Vagina (tissue), 2 donors: ENCODE measurements around the gene SH3BP5. TPM values are rescaled to one million over a fixed set of nuclear protein-coding genes. Genes with fewer than 3 reads are reported as not detected.

Source experiments
- DNase-seq, 2 donors: peaks; one replicate each; pipeline ENCODE4 v3.0.0-alpha.2; 2017; ENCODE audit errors: extremely low spot score in 2 of 2
- H3K27ac ChIP-seq: fragments of 200-600 bp; sonication (generic); one replicate; pipeline ENCODE4 v1.5.1; 2019
- H3K27me3 ChIP-seq: fragments of 200-600 bp; sonication (generic); one replicate; pipeline ENCODE4 v1.5.1; 2019
- H3K36me3 ChIP-seq, 2 donors: fragments of 200-600 bp; sonication (generic); one replicate each; pipeline ENCODE4 v1.5.1; 2017 to 2019
- H3K4me1 ChIP-seq: fragments of 200-600 bp; sonication (generic); one replicate; pipeline ENCODE4 v1.5.1; 2019
- H3K4me3 ChIP-seq, 2 donors: fragments of 200-600 bp; sonication (generic); 1 replicate in 1 of 2; 2 replicates in 1 of 2; pipeline ENCODE4 v1.5.1; 2016 to 2019
- H3K9me3 ChIP-seq: fragments of 200-600 bp; sonication (generic); one replicate; pipeline ENCODE4 v1.5.1; 2019
- POLR2A ChIP-seq, 2 donors: fragments of 450-650 bp; IDR thresholded peaks; one replicate each; pipeline ENCODE4 v1.6.1; 2017; ENCODE audit warnings: antibody characterized with exemption in 2 of 2, mild to moderate bottlenecking in 2 of 2, moderate library complexity in 2 of 2
- POLR2AphosphoS5 ChIP-seq, 2 donors: sonication (generic); formaldehyde crosslinking; IDR thresholded peaks; one replicate each; pipeline ENCODE4 v1.9.0; 2017; ENCODE audit warnings: antibody characterized with exemption in 2 of 2, mild to moderate bottlenecking in 2 of 2, low read depth in 1 of 2; ENCODE audit not compliant: insufficient read depth in 1 of 2
- intact Hi-C: fragments of 100-400 bp; cut with DNase I; formaldehyde crosslinking; loops from one replicate; pipeline ENCODE4 v1.15.1; 2023
- total RNA-seq: library from RNA; depleted of rRNA; stranded (reverse); fragments of >200 nt; gene quantifications from one replicate; pipeline ENCODE4 v1.2.3, GENCODE V29; 2016
- TF ChIP-seq, protein P1 (sequence below), 3 experiments: fragments of 450-650 bp in 2 of 3; fragments of 200-600 bp in 1 of 3; sonication (generic) in 1 of 3; IDR thresholded peaks; one replicate each; pipeline ENCODE4 v1.5.1; 2017 to 2019; ENCODE audit warnings: antibody characterized with exemption in 3 of 3, mild to moderate bottlenecking in 2 of 3, moderate library complexity in 2 of 3

The SH3BP5 gene
- total RNA-seq, 1 donor from 2014 or later = 78.6 TPM

GRCh38 chr3:15277861-15278500 is 54.4 kb downstream of the SH3BP5 start:
- peaks cover 16% of the 10 kb centered on the region for H3K4me1 ChIP-seq
- no peaks in the 10 kb centered on the region for H3K9me3 ChIP-seq
- no peak overlapping the region for H3K27ac ChIP-seq
- no peak for DNase-seq
- H3K36me3 ChIP-seq = no peaks in the 10 kb centered on the region
- no peak overlapping the region for H3K4me3 ChIP-seq
- H3K27me3 ChIP-seq = no peaks in the 10 kb centered on the region
- TF ChIP-seq, protein P1, sequence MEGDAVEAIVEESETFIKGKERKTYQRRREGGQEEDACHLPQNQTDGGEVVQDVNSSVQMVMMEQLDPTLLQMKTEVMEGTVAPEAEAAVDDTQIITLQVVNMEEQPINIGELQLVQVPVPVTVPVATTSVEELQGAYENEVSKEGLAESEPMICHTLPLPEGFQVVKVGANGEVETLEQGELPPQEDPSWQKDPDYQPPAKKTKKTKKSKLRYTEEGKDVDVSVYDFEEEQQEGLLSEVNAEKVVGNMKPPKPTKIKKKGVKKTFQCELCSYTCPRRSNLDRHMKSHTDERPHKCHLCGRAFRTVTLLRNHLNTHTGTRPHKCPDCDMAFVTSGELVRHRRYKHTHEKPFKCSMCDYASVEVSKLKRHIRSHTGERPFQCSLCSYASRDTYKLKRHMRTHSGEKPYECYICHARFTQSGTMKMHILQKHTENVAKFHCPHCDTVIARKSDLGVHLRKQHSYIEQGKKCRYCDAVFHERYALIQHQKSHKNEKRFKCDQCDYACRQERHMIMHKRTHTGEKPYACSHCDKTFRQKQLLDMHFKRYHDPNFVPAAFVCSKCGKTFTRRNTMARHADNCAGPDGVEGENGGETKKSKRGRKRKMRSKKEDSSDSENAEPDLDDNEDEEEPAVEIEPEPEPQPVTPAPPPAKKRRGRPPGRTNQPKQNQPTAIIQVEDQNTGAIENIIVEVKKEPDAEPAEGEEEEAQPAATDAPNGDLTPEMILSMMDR (IDR thresholded peaks at IDR 0.05) = no peak
- TF ChIP-seq POLR2A (IDR thresholded peaks at IDR 0.05) = no peak
- no peak for TF ChIP-seq POLR2AphosphoS5 (IDR thresholded peaks at IDR 0.05; ENCODE audit: insufficient read depth in 1 of 2, low read depth in 1 of 2)
- intact Hi-C loops = no loop called here

- intact Hi-C loops = no loop called here
- TF ChIP-seq, protein P1 (IDR thresholded peaks at IDR 0.05) = no peak
- TF ChIP-seq POLR2A (IDR thresholded peaks at IDR 0.05) (no peak), POLR2AphosphoS5 (IDR thresholded peaks at IDR 0.05; ENCODE audit: insufficient read depth in 1 of 2, low read depth in 1 of 2) (no peak)
- H3K36me3 ChIP-seq = no peaks in the 10 kb centered on the region
- H3K9me3 ChIP-seq = no peaks in the 10 kb centered on the region
- no peak overlapping the region for H3K4me3 ChIP-seq
- no peak for DNase-seq
- H3K27ac ChIP-seq = no peak overlapping the region
- peaks cover 16% of the 10 kb centered on the region for H3K4me1 ChIP-seq
- no peaks in the 10 kb centered on the region for H3K27me3 ChIP-seq
Observed at GRCh38 chr3:15276028-15276724, 56.2 kb downstream of the SH3BP5 start.

DNA sequence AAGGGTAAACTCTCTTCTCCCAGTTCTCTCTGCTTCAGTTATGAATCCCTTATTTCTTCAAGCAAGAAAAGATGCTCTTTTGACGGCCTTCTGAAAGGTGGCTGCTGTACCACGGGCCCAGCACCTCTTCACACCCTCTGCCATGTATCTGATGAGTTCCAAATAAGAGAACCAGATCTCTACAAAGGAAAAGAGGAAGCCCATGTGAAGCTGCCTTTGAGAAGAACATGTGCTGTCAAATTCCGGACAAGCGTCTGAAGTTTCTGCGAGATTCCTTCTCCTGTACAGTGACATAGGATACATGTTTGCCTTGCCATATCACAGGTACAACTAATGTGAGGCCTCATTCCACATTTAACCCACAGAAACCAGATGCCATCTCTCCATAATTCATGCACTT is 59.2 kb downstream of the SH3BP5 start:
- H3K4me3 ChIP-seq = no peak overlapping the region
- no peaks in the 10 kb centered on the region for H3K9me3 ChIP-seq
- peaks cover 21% of the 10 kb centered on the region for H3K4me1 ChIP-seq
- peak in 1 of 2 donors; percentile 60 for DNase-seq
- peak overlapping the region; percentile 56 for H3K27ac ChIP-seq
- no peaks in the 10 kb centered on the region for H3K36me3 ChIP-seq
- no peaks in the 10 kb centered on the region for H3K27me3 ChIP-seq
- intact Hi-C loops = no loop called here
- TF ChIP-seq POLR2AphosphoS5 (IDR thresholded peaks at IDR 0.05; ENCODE audit: insufficient read depth in 1 of 2, low read depth in 1 of 2) (no peak), POLR2A (IDR thresholded peaks at IDR 0.05) (no peak)
- TF ChIP-seq, protein P1 (IDR thresholded peaks at IDR 0.05) = no peak

GRCh38 chr3:15272426-15273196 is 59.8 kb downstream of the SH3BP5 start:
- intact Hi-C loops = no loop called here
- no peaks in the 10 kb centered on the region for H3K9me3 ChIP-seq
- TF ChIP-seq POLR2AphosphoS5 (IDR thresholded peaks at IDR 0.05; ENCODE audit: insufficient read depth in 1 of 2, low read depth in 1 of 2) (no peak), POLR2A (IDR thresholded peaks at IDR 0.05) (no peak)
- TF ChIP-seq, protein P1 (IDR thresholded peaks at IDR 0.05) = no peak
- no peak overlapping the region for H3K4me3 ChIP-seq
- H3K27me3 ChIP-seq = no peaks in the 10 kb centered on the region
- peaks cover 27% of the 10 kb centered on the region for H3K4me1 ChIP-seq
- DNase-seq = peak in 1 of 2 donors; percentile 86
- peak overlapping the region; percentile 56 for H3K27ac ChIP-seq
- no peaks in the 10 kb centered on the region for H3K36me3 ChIP-seq
